Measurements from ENCODE around the gene TMEM178B.

GRCh38 chr7:141184532-141185190 is 110.8 kb downstream of the TMEM178B start:
- TF ChIP-seq POLR2AphosphoS5 (IDR thresholded peaks at IDR 0.05; ENCODE audit: borderline replicate concordance, low read depth, low read length) (no peak), EZH2 (IDR thresholded peaks at IDR 0.05) (no peak), FOXP2 (optimal IDR thresholded peaks at IDR 0.05; ENCODE audit: control extremely low read depth, extremely low read length, insufficient read depth) (no peak)
